ENCODE measurements around the gene NUBPL. TPM values are rescaled to one million over a fixed set of nuclear protein-coding genes. Genes with fewer than 3 reads are reported as not detected.
"Not testable (repeated sequence)": the region's sequence is repeated elsewhere in the genome, so short reads cannot be mapped to it uniquely, and the experiment has no call there.

Gene NUBPL
- polyA plus RNA-seq, 3 donors: 17.2 to 18.1 (median 17.6) TPM

- DNase-seq (ENCODE audit: low read depth in 3 of 3, low spot score in 2 of 3): no peak
Observed at GRCh38 chr14:31792726-31793125, 231.5 kb downstream of the NUBPL start.

- not testable (repeated sequence) for DNase-seq (ENCODE audit: low read depth in 3 of 3, low spot score in 2 of 3)
Observed at GRCh38 chr14:31797946-31798345, 236.7 kb downstream of the NUBPL start.

- DNase-seq (ENCODE audit: low read depth in 3 of 3, low spot score in 2 of 3): no peak
Observed at GRCh38 chr14:31802838-31803237, 241.6 kb downstream of the NUBPL start.

GRCh38 chr14:31806249-31806648 is 245.0 kb downstream of the NUBPL start:
- no peak for DNase-seq (ENCODE audit: low read depth in 3 of 3, low spot score in 2 of 3)

- not testable (repeated sequence) for DNase-seq (ENCODE audit: low read depth in 3 of 3, low spot score in 2 of 3)
Observed at GRCh38 chr14:31811693-31812628, 250.8 kb downstream of the NUBPL start.

GRCh38 chr14:31813724-31814490 is 252.7 kb downstream of the NUBPL start:
- not testable (repeated sequence) for DNase-seq (ENCODE audit: low read depth in 3 of 3, low spot score in 2 of 3)

- no peak for DNase-seq (ENCODE audit: low read depth in 3 of 3, low spot score in 2 of 3)
Observed at GRCh38 chr14:31819281-31819680, 258.1 kb downstream of the NUBPL start.

GRCh38 chr14:31825459-31825858 is 264.3 kb downstream of the NUBPL start:
- no peak for DNase-seq (ENCODE audit: low read depth in 3 of 3, low spot score in 2 of 3)

GRCh38 chr14:31827325-31827724 is 266.1 kb downstream of the NUBPL start:
- no peak for DNase-seq (ENCODE audit: low read depth in 3 of 3, low spot score in 2 of 3)

GRCh38 chr14:31828946-31829868 is 268.0 kb downstream of the NUBPL start:
- no peak for DNase-seq (ENCODE audit: low read depth in 3 of 3, low spot score in 2 of 3)

- DNase-seq (ENCODE audit: low read depth in 3 of 3, low spot score in 2 of 3): no peak
Observed at GRCh38 chr14:31834616-31835015, 273.4 kb downstream of the NUBPL start.

GRCh38 chr14:31835049-31835448 is 273.8 kb downstream of the NUBPL start:
- no peak for DNase-seq (ENCODE audit: low read depth in 3 of 3, low spot score in 2 of 3)

- DNase-seq (ENCODE audit: low read depth in 3 of 3, low spot score in 2 of 3): no peak
Observed at GRCh38 chr14:31837031-31837430, 275.8 kb downstream of the NUBPL start.

- DNase-seq (ENCODE audit: low read depth in 3 of 3, low spot score in 2 of 3): no peak
Observed at GRCh38 chr14:31842899-31843298, 281.7 kb downstream of the NUBPL start.

- no peak for DNase-seq (ENCODE audit: low read depth in 3 of 3, low spot score in 2 of 3)
Observed at GRCh38 chr14:31843361-31844091, 282.3 kb downstream of the NUBPL start.

- DNase-seq (ENCODE audit: low read depth in 3 of 3, low spot score in 2 of 3): no peak
Observed at GRCh38 chr14:31854508-31855075, 293.4 kb downstream of the NUBPL start.

- no peak for DNase-seq (ENCODE audit: low read depth in 3 of 3, low spot score in 2 of 3)
Observed at GRCh38 chr14:31855262-31855661, 294.1 kb downstream of the NUBPL start.

- DNase-seq (ENCODE audit: low read depth in 3 of 3, low spot score in 2 of 3): not testable (repeated sequence)
Observed at GRCh38 chr14:31856003-31856402, 294.8 kb downstream of the NUBPL start.

GRCh38 chr14:31858868-31859267 is 297.7 kb downstream of the NUBPL start:
- no peak for DNase-seq (ENCODE audit: low read depth in 3 of 3, low spot score in 2 of 3)
